Germinal center (tissue), 1 donor: ENCODE data around the gene HNF4A.
A peak's percentile ranks its signal among the peaks of the same experiment; 100 is the strongest.
"Not testable (repeated sequence)": the region's sequence is repeated elsewhere in the genome, so short reads cannot be mapped to it uniquely, and the experiment has no call there.

ENCODE experiments used
- DNase-seq: peaks from one replicate; pipeline ENCODE4 v3.0.0; 2012; ENCODE audit warnings: mixed read lengths, low spot score

Gene HNF4A

GRCh38 chr20:44345941-44346340, 9.6 kb upstream of the HNF4A start:
- DNase-seq = not testable (repeated sequence)

GRCh38 chr20:44348168-44348659, 7.3 kb upstream of the HNF4A start:
- no peak for DNase-seq

- DNase-seq = no peak
These were observed 6.2 kb upstream of the HNF4A start for GRCh38 chr20:44349349-44349748.

GRCh38 chr20:44350567-44350966, 4.9 kb upstream of the HNF4A start:
- no peak for DNase-seq

GRCh38 chr20:44354979-44355497, 461 bp upstream of the HNF4A start:
- DNase-seq = no peak

- no peak for DNase-seq
These were observed 839 bp downstream of the HNF4A start for GRCh38 chr20:44356353-44356723.

- DNase-seq = no peak
These were observed 1.5 kb downstream of the HNF4A start for GRCh38 chr20:44357020-44357419.

- DNase-seq = no peak
These were observed 2.1 kb downstream of the HNF4A start for GRCh38 chr20:44357555-44358125.

GRCh38 chr20:44358776-44359175, 3.3 kb downstream of the HNF4A start:
- DNase-seq = no peak

GRCh38 chr20:44360221-44360620, 4.7 kb downstream of the HNF4A start:
- DNase-seq = no peak

- no peak for DNase-seq
These were observed 5.5 kb downstream of the HNF4A start for GRCh38 chr20:44361021-44361420.

- DNase-seq = no peak
These were observed 7.0 kb downstream of the HNF4A start for GRCh38 chr20:44362466-44362940.

GRCh38 chr20:44364068-44364467, 8.6 kb downstream of the HNF4A start:
- DNase-seq = no peak

- no peak for DNase-seq
These were observed 9.3 kb downstream of the HNF4A start for GRCh38 chr20:44364780-44365179.

GRCh38 chr20:44367746-44368145, 12.2 kb downstream of the HNF4A start:
- DNase-seq = no peak

- DNase-seq = no peak
These were observed 15.2 kb downstream of the HNF4A start for GRCh38 chr20:44370639-44371218.

- no peak for DNase-seq
These were observed 27.1 kb downstream of the HNF4A start for GRCh38 chr20:44382641-44383040.

GRCh38 chr20:44384423-44385027, 29.0 kb downstream of the HNF4A start:
- peak; percentile 58 for DNase-seq

- peak; percentile 74 for DNase-seq
These were observed 33.0 kb downstream of the HNF4A start for GRCh38 chr20:44388466-44389023.

- DNase-seq = no peak
These were observed 34.4 kb downstream of the HNF4A start for GRCh38 chr20:44389871-44390270.

- no peak for DNase-seq
These were observed 34.8 kb downstream of the HNF4A start for GRCh38 chr20:44390280-44390679.

GRCh38 chr20:44392088-44392775, 36.7 kb downstream of the HNF4A start:
- no peak for DNase-seq
